ENCODE measurements around the gene CAMK4. TPM values are rescaled to one million over a fixed set of nuclear protein-coding genes. Genes with fewer than 3 reads are reported as not detected.

Gene CAMK4
- total and polyA plus RNA-seq, 2 of the 8 experiments (the other 6 are each of a cell fraction or from before 2014, with no cell fraction given): 1.8 to 8.3 TPM

DNA sequence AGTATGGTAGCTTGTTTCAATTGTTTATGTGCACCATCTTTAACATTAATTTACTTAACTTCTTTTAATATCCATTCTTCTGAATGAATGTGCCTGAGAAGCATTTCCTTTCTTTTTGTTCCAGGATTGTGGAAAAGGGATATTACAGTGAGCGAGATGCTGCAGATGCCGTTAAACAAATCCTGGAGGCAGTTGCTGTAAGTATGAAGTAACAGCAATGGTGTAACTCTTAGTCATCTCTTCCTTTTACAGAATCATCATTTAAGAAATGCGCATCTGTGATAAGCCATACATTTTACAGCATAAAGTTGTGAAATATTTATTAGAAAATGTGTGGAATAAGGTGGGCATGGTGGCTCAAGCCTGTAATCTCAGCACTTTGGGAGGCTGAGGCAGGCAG lies 170.4 kb downstream of the CAMK4 start (continued):
- TF ChIP-seq EZH2 (IDR thresholded peaks at IDR 0.05; ENCODE audit: low read depth, low read length, severe bottlenecking) (no peak), EP300 (IDR thresholded peaks at IDR 0.05; ENCODE audit: borderline replicate concordance in 1 of 2, low read depth in 2 of 2, low read length in 2 of 2) (no peak), RBBP5 (IDR thresholded peaks at IDR 0.05; ENCODE audit: borderline replicate concordance, low read depth, low read length) (no peak), SAP30 (IDR thresholded peaks at IDR 0.05; ENCODE audit: insufficient read depth, insufficient replicate concordance, low read length) (no peak), HDAC6 (IDR thresholded peaks at IDR 0.05; ENCODE audit: low read depth, low read length) (no peak)
- TF ChIP-seq, protein P1, sequence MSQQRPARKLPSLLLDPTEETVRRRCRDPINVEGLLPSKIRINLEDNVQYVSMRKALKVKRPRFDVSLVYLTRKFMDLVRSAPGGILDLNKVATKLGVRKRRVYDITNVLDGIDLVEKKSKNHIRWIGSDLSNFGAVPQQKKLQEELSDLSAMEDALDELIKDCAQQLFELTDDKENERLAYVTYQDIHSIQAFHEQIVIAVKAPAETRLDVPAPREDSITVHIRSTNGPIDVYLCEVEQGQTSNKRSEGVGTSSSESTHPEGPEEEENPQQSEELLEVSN (IDR thresholded peaks at IDR 0.05): no peak

Measured in H1 (cell line).